Gastrocnemius medialis (tissue), 4 donors: ENCODE data around the gene P4HTM.

Experiments used
- POLR2A ChIP-seq, 2 donors: fragments of 450-650 bp; IDR thresholded peaks; one replicate each; pipeline ENCODE4 v1.6.1; 2017; ENCODE audit warnings: antibody characterized with exemption in 2 of 2, mild to moderate bottlenecking in 2 of 2, moderate library complexity in 2 of 2
- TF ChIP-seq, protein P1 (sequence below), 5 experiments: fragments of 450-650 bp in 3 of 5; fragments of 200-600 bp in 2 of 5; sonication (generic) in 2 of 5; IDR thresholded peaks in 4 of 5; conservative IDR thresholded peaks in 1 of 5; 1 replicate in 4 of 5; 2 replicates in 1 of 5; pipeline ENCODE4 v1.5.1; 2016 to 2019; ENCODE audit warnings: antibody characterized with exemption in 5 of 5, mild to moderate bottlenecking in 3 of 5, moderate library complexity in 3 of 5

DNA sequence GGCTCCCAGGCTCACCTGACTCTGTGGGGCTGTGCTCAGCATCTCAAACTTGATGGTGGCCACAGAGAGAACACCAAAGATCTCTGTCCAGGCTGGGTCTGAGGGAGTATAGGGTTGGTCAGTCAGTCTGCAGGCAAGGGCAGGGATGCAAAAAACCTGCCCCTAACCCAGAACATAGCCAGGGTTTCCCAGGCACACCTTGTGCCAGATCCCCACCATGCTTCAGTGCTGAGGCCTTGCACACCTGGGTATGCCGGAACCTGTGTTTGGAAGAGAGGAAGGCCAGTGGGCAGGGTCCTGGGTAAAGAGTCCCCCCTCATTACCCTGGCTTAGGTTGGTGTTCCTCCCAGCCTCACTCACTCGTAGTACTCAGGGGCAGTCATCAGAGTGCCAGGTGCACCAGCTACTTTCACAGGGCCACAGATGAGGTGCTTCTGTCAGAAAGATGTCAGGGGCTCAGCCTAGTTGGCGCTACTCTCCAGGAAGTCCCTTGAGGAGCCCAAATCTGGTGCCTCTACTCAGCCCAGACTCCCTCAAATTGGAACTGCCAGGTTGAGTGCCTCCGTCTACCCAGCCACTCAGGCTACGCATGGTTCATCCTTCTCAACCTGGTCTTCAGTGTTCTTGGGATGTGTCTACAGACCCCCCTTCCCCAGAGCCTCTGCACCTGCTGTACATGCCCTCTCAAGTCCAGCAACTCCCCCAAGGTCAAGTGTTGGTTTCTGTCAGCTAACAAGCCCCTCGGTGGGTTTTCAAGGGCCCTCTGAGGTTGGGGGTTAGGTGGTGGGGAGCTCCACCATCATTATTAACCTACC lies 26.6 kb downstream of the P4HTM start:
- TF ChIP-seq, protein P1, sequence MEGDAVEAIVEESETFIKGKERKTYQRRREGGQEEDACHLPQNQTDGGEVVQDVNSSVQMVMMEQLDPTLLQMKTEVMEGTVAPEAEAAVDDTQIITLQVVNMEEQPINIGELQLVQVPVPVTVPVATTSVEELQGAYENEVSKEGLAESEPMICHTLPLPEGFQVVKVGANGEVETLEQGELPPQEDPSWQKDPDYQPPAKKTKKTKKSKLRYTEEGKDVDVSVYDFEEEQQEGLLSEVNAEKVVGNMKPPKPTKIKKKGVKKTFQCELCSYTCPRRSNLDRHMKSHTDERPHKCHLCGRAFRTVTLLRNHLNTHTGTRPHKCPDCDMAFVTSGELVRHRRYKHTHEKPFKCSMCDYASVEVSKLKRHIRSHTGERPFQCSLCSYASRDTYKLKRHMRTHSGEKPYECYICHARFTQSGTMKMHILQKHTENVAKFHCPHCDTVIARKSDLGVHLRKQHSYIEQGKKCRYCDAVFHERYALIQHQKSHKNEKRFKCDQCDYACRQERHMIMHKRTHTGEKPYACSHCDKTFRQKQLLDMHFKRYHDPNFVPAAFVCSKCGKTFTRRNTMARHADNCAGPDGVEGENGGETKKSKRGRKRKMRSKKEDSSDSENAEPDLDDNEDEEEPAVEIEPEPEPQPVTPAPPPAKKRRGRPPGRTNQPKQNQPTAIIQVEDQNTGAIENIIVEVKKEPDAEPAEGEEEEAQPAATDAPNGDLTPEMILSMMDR (IDR thresholded peaks at IDR 0.05 in 4 of 5, conservative IDR thresholded peaks at IDR 0.05 in 1 of 5), result no peak
- TF ChIP-seq POLR2A (IDR thresholded peaks at IDR 0.05), result no peak
